AG09319 (cell line): ENCODE results near the gene PDE8B.

Experiments
- DNase-seq: peaks from one replicate; pipeline ENCODE4 v3.0.0-alpha.2; 2010; ENCODE audit warnings: low read depth; ENCODE audit errors: extremely low read depth
- CTCF ChIP-seq: IDR thresholded peaks from 2 replicates; pipeline ENCODE4 v1.5.1; 2011; ENCODE audit warnings: low read depth, mild to moderate bottlenecking, inconsistent platforms, low read length, moderate library complexity

Gene PDE8B

GRCh38 chr5:77192441-77193050 lies 17.9 kb upstream of the PDE8B start:
- DNase-seq = no peak
- no peak for TF ChIP-seq CTCF

GRCh38 chr5:77194762-77195161 lies 15.7 kb upstream of the PDE8B start:
- no peak for TF ChIP-seq CTCF
- DNase-seq = no peak

- no peak for DNase-seq
- TF ChIP-seq CTCF = no peak
These were observed 12.5 kb upstream of the PDE8B start for GRCh38 chr5:77197840-77198554.

- no peak for TF ChIP-seq CTCF
- no peak for DNase-seq
These were observed 9.8 kb upstream of the PDE8B start for GRCh38 chr5:77200663-77201062.

GRCh38 chr5:77202145-77202544 lies 8.3 kb upstream of the PDE8B start:
- TF ChIP-seq CTCF = no peak
- DNase-seq = no peak

DNA sequence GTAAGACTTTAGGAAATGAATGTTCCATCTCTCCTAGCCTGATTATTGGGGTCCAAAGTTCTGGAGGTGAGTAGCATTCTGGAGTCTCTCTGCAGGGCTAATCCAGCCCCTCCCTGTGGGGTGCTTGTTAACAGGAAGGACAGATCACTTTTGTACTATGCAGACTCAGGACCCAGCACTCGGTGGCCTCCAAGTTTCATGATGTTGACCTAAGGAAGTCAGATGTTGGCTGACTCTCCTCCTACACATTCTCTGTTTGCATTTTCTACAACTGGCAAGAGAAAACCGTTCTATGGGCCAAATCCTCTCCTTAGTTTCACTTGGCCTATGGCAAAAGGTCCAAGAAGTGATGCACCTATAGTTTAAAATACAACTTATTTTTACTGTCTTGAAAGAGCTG lies 5.5 kb upstream of the PDE8B start:
- TF ChIP-seq CTCF = no peak
- no peak for DNase-seq

DNA sequence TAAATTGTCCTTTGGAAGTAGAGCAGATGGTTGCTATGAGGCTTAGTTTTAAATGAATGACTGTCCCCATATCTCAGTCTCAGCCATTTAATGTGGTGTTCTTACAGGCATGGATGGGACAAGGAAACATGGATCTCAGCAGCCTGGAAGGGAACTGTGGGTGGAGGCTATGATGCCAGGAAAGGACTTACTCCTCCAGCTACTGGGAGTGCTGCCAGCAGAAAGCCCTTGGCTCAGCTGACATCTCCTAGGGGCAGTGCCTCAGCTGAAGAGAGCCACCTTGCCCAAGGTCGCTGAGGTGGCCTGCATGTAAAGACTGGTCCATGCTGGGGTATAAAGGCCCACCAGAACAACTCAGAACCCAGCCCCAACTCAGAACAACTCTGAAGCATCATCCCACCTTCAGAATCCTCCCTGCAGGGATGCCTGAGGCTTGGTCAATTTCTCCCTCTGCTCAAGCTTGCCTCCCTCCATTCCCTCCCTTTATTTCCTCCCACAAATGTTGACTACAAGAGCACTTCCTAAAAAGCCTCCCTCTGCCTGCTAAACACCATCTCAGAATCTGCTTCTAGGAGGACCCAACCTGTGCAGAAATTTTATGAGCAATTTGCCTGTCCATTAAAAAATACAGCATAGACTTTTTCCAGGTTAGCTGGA lies 1.8 kb upstream of the PDE8B start:
- DNase-seq = no peak
- TF ChIP-seq CTCF = no peak
